GM12878 (cell line): ENCODE measurements around the gene CDC6. TPM values are rescaled to one million over a fixed set of nuclear protein-coding genes. Genes with fewer than 3 reads are reported as not detected.

Source experiments
- CBFB ChIP-seq: IDR thresholded peaks from 2 replicates; pipeline ENCODE4 v1.6.1; 2016; ENCODE audit warnings: antibody characterized with exemption, low read depth
- CREB1 ChIP-seq: IDR thresholded peaks from 2 replicates; pipeline ENCODE4 v1.6.1; 2012; ENCODE audit warnings: low read depth, mild to moderate bottlenecking, inconsistent platforms
- EP300 ChIP-seq, 2 experiments: fragments of 150-350 bp in 1 of 2; IDR thresholded peaks; 2 replicates each; pipeline ENCODE4 v1.6.1; 2011 to 2012; ENCODE audit warnings: low read depth in 2 of 2, low read length in 2 of 2, borderline replicate concordance in 1 of 2, improper control_type of control experiment in 1 of 2, inconsistent platforms in 1 of 2; ENCODE audit not compliant: control insufficient read depth in 1 of 2
- MTA2 ChIP-seq: fragments of 450-650 bp; IDR thresholded peaks from 2 replicates; pipeline ENCODE4 v1.6.1; 2016; ENCODE audit warnings: low read depth, mild to moderate bottlenecking, moderate library complexity
- MYB ChIP-seq: fragments of 150-350 bp; IDR thresholded peaks from 2 replicates; pipeline ENCODE4 v1.6.1; 2014; ENCODE audit warnings: mild to moderate bottlenecking, low read depth, low read length, borderline replicate concordance
- NBN ChIP-seq: fragments of 450-650 bp; IDR thresholded peaks from 2 replicates; pipeline ENCODE4 v1.6.1; 2016
- NFYA ChIP-seq: IDR thresholded peaks from 2 replicates; pipeline ENCODE4 v1.6.1; 2011; ENCODE audit warnings: low read depth, mild to moderate bottlenecking, low read length, improper control_type of control experiment, borderline replicate concordance
- PAX5 ChIP-seq: IDR thresholded peaks from 2 replicates; pipeline ENCODE4 v1.6.1; 2011; ENCODE audit warnings: low read depth, low read length, borderline replicate concordance
- TBL1XR1 ChIP-seq: IDR thresholded peaks from 2 replicates; pipeline ENCODE4 v1.6.1; 2012; ENCODE audit warnings: low read depth, low read length, improper control_type of control experiment
- ZNF384 ChIP-seq: IDR thresholded peaks from 2 replicates; pipeline ENCODE4 v1.6.1; 2012; ENCODE audit warnings: low read depth, mild to moderate bottlenecking, low read length, improper control_type of control experiment, borderline replicate concordance
- ZNF622 ChIP-seq: fragments of 450-650 bp; IDR thresholded peaks from 2 replicates; pipeline ENCODE4 v1.6.1; 2017; ENCODE audit warnings: mild to moderate bottlenecking, inconsistent platforms
- polyA plus RNA-seq, 11 experiments: library from polyadenylated mRNA; depleted of rRNA in 4 of 11; unstranded in 6 of 11; stranded (reverse) in 5 of 11; fragments of >200 nt; fragmentation: Nextera tagmentation in 4 of 11; fragmentation: Illumina TruSeq in 1 of 11; extraction: Ambion mirVana in 4 of 11; extraction: Trizol in 1 of 11; gene quantifications; 1 replicate in 1 of 11; 2 replicates in 10 of 11; pipeline versions ENCODE4 v1.2.1 to v1.2.3, GENCODE V29; 2011 to 2016; ENCODE audit warnings: inconsistent platforms in 2 of 11, missing spikeins in 2 of 11, low read depth in 1 of 11
- total RNA-seq, 4 experiments: library from RNA; depleted of rRNA in 3 of 4; stranded (reverse); fragments of >200 nt in 3 of 4; fragmentation: Illumina TruSeq in 1 of 4; extraction: Trizol in 1 of 4; gene quantifications; 2 replicates each; pipeline versions ENCODE4 v1.2.1 to v1.2.3, GENCODE V29; 2013 to 2021
- TF ChIP-seq, protein P1 (sequence below): fragments of 450-650 bp; IDR thresholded peaks from 2 replicates; pipeline ENCODE4 v1.6.1; 2017; ENCODE audit warnings: mild to moderate bottlenecking, moderate library complexity
- TF ChIP-seq, protein P2 (sequence below): fragments of 450-650 bp; IDR thresholded peaks from 2 replicates; pipeline ENCODE4 v1.6.1; 2017; ENCODE audit warnings: antibody characterized with exemption, mild to moderate bottlenecking, moderate library complexity
- TF ChIP-seq, protein P3 (sequence below): fragments of 450-650 bp; formaldehyde crosslinking; IDR thresholded peaks from 2 replicates; pipeline ENCODE4 v1.4.0; 2020; ENCODE audit warnings: mild to moderate bottlenecking, moderate library complexity
- TF ChIP-seq, protein P4 (sequence below): fragments of 450-650 bp; conservative IDR thresholded peaks from 2 replicates; pipeline ENCODE4 v1.6.1; 2017; ENCODE audit warnings: mild to moderate bottlenecking, moderate library complexity

Gene CDC6
- total and polyA plus RNA-seq, 10 of the 15 experiments (the other 5 are each of a cell fraction or from before 2014, with no cell fraction given): 13.3 to 60.9 (median 47.6) TPM

DNA sequence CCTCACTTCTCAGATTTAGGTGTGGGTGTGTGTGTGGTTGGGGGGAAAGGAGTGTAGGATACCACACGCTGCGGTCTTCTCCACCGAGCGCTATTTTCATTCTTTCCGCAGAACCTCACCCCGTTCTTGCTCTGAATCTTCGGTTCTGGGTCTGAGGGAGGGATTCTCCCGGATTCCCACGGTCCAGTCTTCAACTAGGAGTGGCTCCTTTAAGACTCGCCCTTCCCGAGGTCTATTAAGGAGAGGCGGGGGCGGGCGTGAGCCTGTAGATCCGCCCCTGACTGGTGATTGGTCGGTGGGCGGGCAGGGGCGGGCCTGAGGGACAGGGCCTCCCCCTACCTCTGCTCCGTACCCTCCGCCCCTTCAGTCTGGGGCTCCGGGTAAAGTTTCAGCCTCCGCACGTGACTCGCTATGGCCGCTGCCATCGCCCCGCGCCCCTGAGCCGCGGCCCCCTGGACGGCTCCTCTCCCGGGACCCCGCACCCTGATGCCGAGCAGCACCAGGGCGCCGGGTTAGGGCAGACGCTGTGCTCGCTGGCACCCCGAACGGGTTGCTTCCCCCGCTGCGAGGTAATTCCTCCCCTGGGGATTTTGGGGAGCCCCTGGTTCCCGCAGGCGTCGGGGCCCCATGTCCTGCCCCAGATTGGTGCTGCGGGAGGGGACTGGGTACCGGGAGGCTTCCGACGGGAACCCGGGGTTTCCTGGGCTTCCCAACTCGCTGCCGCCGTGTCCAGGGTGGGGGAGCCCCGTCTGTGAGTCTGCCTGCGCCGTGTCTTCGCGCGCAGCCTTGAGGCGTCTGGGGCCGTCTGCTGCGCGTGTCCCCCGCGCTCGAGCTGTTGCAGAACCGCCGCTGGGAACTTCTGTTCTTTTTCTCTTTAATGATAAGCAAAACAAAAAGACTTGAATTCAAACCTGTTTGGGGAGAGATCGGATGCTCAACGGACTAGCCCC is 30.5 kb downstream of the CDC6 start (continued):
- TF ChIP-seq, protein P1, sequence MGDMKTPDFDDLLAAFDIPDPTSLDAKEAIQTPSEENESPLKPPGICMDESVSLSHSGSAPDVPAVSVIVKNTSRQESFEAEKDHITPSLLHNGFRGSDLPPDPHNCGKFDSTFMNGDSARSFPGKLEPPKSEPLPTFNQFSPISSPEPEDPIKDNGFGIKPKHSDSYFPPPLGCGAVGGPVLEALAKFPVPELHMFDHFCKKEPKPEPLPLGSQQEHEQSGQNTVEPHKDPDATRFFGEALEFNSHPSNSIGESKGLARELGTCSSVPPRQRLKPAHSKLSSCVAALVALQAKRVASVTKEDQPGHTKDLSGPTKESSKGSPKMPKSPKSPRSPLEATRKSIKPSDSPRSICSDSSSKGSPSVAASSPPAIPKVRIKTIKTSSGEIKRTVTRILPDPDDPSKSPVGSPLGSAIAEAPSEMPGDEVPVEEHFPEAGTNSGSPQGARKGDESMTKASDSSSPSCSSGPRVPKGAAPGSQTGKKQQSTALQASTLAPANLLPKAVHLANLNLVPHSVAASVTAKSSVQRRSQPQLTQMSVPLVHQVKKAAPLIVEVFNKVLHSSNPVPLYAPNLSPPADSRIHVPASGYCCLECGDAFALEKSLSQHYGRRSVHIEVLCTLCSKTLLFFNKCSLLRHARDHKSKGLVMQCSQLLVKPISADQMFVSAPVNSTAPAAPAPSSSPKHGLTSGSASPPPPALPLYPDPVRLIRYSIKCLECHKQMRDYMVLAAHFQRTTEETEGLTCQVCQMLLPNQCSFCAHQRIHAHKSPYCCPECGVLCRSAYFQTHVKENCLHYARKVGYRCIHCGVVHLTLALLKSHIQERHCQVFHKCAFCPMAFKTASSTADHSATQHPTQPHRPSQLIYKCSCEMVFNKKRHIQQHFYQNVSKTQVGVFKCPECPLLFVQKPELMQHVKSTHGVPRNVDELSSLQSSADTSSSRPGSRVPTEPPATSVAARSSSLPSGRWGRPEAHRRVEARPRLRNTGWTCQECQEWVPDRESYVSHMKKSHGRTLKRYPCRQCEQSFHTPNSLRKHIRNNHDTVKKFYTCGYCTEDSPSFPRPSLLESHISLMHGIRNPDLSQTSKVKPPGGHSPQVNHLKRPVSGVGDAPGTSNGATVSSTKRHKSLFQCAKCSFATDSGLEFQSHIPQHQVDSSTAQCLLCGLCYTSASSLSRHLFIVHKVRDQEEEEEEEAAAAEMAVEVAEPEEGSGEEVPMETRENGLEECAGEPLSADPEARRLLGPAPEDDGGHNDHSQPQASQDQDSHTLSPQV: no peak
- TF ChIP-seq PAX5 (peak; percentile 17; the same call in 1 of the 2 replicates), CREB1 (no peak), MTA2 (0 out of 2 replicates have a peak, but pooled peaks have one; percentile 41), CBFB (peak; percentile 34; the same call in 1 of the 2 replicates), ZNF622 (no peak), EP300 (IDR thresholded peaks at IDR 0.05; ENCODE audit: borderline replicate concordance in 1 of 2, control insufficient read depth in 1 of 2, low read depth in 2 of 2, low read length in 2 of 2) (no peak; a peak in 1 of 4 replicates), NBN (0 out of 2 replicates have a peak, but pooled peaks have one; percentile 49), MYB (no peak), TBL1XR1 (0 out of 2 replicates have a peak, but pooled peaks have one; percentile 17), ZNF384 (no peak), NFYA (no peak)
- TF ChIP-seq, protein P2, sequence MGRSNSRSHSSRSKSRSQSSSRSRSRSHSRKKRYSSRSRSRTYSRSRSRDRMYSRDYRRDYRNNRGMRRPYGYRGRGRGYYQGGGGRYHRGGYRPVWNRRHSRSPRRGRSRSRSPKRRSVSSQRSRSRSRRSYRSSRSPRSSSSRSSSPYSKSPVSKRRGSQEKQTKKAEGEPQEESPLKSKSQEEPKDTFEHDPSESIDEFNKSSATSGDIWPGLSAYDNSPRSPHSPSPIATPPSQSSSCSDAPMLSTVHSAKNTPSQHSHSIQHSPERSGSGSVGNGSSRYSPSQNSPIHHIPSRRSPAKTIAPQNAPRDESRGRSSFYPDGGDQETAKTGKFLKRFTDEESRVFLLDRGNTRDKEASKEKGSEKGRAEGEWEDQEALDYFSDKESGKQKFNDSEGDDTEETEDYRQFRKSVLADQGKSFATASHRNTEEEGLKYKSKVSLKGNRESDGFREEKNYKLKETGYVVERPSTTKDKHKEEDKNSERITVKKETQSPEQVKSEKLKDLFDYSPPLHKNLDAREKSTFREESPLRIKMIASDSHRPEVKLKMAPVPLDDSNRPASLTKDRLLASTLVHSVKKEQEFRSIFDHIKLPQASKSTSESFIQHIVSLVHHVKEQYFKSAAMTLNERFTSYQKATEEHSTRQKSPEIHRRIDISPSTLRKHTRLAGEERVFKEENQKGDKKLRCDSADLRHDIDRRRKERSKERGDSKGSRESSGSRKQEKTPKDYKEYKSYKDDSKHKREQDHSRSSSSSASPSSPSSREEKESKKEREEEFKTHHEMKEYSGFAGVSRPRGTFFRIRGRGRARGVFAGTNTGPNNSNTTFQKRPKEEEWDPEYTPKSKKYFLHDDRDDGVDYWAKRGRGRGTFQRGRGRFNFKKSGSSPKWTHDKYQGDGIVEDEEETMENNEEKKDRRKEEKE: no peak
- TF ChIP-seq, protein P3, sequence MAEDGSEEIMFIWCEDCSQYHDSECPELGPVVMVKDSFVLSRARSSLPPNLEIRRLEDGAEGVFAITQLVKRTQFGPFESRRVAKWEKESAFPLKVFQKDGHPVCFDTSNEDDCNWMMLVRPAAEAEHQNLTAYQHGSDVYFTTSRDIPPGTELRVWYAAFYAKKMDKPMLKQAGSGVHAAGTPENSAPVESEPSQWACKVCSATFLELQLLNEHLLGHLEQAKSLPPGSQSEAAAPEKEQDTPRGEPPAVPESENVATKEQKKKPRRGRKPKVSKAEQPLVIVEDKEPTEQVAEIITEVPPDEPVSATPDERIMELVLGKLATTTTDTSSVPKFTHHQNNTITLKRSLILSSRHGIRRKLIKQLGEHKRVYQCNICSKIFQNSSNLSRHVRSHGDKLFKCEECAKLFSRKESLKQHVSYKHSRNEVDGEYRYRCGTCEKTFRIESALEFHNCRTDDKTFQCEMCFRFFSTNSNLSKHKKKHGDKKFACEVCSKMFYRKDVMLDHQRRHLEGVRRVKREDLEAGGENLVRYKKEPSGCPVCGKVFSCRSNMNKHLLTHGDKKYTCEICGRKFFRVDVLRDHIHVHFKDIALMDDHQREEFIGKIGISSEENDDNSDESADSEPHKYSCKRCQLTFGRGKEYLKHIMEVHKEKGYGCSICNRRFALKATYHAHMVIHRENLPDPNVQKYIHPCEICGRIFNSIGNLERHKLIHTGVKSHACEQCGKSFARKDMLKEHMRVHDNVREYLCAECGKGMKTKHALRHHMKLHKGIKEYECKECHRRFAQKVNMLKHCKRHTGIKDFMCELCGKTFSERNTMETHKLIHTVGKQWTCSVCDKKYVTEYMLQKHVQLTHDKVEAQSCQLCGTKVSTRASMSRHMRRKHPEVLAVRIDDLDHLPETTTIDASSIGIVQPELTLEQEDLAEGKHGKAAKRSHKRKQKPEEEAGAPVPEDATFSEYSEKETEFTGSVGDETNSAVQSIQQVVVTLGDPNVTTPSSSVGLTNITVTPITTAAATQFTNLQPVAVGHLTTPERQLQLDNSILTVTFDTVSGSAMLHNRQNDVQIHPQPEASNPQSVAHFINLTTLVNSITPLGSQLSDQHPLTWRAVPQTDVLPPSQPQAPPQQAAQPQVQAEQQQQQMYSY (CRISPR knock-in tag): no peak
- TF ChIP-seq, protein P4, sequence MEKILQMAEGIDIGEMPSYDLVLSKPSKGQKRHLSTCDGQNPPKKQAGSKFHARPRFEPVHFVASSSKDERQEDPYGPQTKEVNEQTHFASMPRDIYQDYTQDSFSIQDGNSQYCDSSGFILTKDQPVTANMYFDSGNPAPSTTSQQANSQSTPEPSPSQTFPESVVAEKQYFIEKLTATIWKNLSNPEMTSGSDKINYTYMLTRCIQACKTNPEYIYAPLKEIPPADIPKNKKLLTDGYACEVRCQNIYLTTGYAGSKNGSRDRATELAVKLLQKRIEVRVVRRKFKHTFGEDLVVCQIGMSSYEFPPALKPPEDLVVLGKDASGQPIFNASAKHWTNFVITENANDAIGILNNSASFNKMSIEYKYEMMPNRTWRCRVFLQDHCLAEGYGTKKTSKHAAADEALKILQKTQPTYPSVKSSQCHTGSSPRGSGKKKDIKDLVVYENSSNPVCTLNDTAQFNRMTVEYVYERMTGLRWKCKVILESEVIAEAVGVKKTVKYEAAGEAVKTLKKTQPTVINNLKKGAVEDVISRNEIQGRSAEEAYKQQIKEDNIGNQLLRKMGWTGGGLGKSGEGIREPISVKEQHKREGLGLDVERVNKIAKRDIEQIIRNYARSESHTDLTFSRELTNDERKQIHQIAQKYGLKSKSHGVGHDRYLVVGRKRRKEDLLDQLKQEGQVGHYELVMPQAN: peak; percentile 94
